ENCODE data around the gene SLC17A7. TPM values are rescaled to one million over a fixed set of nuclear protein-coding genes. Genes with fewer than 3 reads are reported as not detected.

Gene SLC17A7
- total RNA-seq, 2 experiments from 2014 or later, result 0.23 TPM; not detected in 1

- ChIA-PET POLR2A (no interaction called here), CTCF (interaction anchor here (1.1 to 2.2 kb wide), 5 partner anchors 8 to 157 kb away, joined by 3 to 14 read pairs (median 3); no protein-coding TSS in a partner anchor)
- DNase-seq (no peak), ATAC-seq (no peak)
- intact Hi-C loops (cut with micrococcal nuclease), result no loop called here
- Mint-ChIP-seq H3K27me3 (peaks cover 5% of the 10 kb centered on the region), H3K9me3 (peaks cover 3% of the 10 kb centered on the region), H3K4me1 (ENCODE audit: low read depth) (peaks cover 2% of the 10 kb centered on the region), H3K27ac (no peak overlapping the region), H3K36me3 (ENCODE audit: low read depth) (peaks cover 2% of the 10 kb centered on the region), H3K4me3 (no peak overlapping the region)
- TF ChIP-seq, protein P1, sequence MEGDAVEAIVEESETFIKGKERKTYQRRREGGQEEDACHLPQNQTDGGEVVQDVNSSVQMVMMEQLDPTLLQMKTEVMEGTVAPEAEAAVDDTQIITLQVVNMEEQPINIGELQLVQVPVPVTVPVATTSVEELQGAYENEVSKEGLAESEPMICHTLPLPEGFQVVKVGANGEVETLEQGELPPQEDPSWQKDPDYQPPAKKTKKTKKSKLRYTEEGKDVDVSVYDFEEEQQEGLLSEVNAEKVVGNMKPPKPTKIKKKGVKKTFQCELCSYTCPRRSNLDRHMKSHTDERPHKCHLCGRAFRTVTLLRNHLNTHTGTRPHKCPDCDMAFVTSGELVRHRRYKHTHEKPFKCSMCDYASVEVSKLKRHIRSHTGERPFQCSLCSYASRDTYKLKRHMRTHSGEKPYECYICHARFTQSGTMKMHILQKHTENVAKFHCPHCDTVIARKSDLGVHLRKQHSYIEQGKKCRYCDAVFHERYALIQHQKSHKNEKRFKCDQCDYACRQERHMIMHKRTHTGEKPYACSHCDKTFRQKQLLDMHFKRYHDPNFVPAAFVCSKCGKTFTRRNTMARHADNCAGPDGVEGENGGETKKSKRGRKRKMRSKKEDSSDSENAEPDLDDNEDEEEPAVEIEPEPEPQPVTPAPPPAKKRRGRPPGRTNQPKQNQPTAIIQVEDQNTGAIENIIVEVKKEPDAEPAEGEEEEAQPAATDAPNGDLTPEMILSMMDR (IDR thresholded peaks at IDR 0.05), result no peak
Measured at GRCh38 chr19:49383599-49383998, 57.7 kb downstream of the SLC17A7 start.

- H3K36me3 Mint-ChIP-seq (ENCODE audit: low read depth), result peaks cover 2% of the 10 kb centered on the region
- TF ChIP-seq, protein P1 (IDR thresholded peaks at IDR 0.05), result no peak
- CTCF ChIA-PET, result interaction anchor here (1.3 to 2.2 kb wide), 3 partner anchors 9 to 157 kb away, joined by 3 to 14 read pairs (median 6); no protein-coding TSS in a partner anchor
- no peak for ATAC-seq
- H3K27me3 Mint-ChIP-seq, result peaks cover 5% of the 10 kb centered on the region
- H3K4me3 Mint-ChIP-seq, result no peak overlapping the region
- POLR2A ChIA-PET, result no interaction called here
- H3K27ac Mint-ChIP-seq, result no peak overlapping the region
- no peak for DNase-seq
- intact Hi-C loops (cut with micrococcal nuclease), result no loop called here
- H3K9me3 Mint-ChIP-seq, result peaks cover 3% of the 10 kb centered on the region
- H3K4me1 Mint-ChIP-seq (ENCODE audit: low read depth), result peaks cover 2% of the 10 kb centered on the region
Measured at GRCh38 chr19:49382639-49383038, 58.7 kb downstream of the SLC17A7 start.

DNA sequence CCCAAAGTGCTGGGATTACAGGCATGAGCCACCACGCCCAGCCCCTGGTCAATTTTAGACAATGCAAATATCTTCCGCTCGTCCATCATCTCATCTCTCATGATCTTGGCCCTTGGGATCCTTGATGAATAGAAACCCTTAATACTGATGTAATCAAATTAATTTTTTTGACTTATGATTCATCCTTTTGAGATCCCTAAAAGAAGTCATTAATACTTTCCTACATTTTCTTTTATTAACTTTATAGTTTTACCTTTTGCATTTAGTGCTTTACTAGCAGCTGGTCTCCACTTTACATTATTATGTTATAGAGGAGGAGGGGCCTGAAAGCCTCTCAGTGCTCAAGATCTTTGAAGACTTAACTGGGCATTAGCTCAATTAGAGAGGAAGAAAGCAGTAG lies 60.9 kb downstream of the SLC17A7 start:
- intact Hi-C loops (cut with micrococcal nuclease), result no loop called here
- TF ChIP-seq, protein P1 (IDR thresholded peaks at IDR 0.05), result no peak
- DNase-seq (no peak), ATAC-seq (no peak)
- no peak overlapping the region for H3K4me3 Mint-ChIP-seq
- ChIA-PET POLR2A (interaction anchor here (0.6 kb wide), 1 partner anchor 13 kb away, joined by 3 read pairs; no protein-coding TSS in a partner anchor), CTCF (interaction anchor here (0.8 to 2.1 kb wide), 5 partner anchors 11 to 114 kb away, joined by 3 to 9 read pairs (median 4); no protein-coding TSS in a partner anchor)
- H3K36me3 Mint-ChIP-seq (ENCODE audit: low read depth), result peaks cover 2% of the 10 kb centered on the region
- no peak overlapping the region for H3K27ac Mint-ChIP-seq
- no peaks in the 10 kb centered on the region for H3K4me1 Mint-ChIP-seq (ENCODE audit: low read depth)
- peaks cover 5% of the 10 kb centered on the region for H3K27me3 Mint-ChIP-seq
- peaks cover 3% of the 10 kb centered on the region for H3K9me3 Mint-ChIP-seq

Other genes with a start within 250 kb of the SLC17A7 start
- 1 to 10 TPM in 1 of 2 experiments, under 1 TPM in 1; 0.61 to 1.1 TPM for gene SLC6A16, start 116.3 kb downstream of the SLC17A7 start, total RNA-seq
- gene CD37, start 106.1 kb downstream of the SLC17A7 start, total RNA-seq, result 100 to 1,000 TPM; 131 to 137 TPM
- gene TEAD2, start 79.1 kb downstream of the SLC17A7 start, total RNA-seq, result not detected
- not detected for gene DKKL1, start 77.7 kb downstream of the SLC17A7 start, total RNA-seq
- under 1 TPM in 1 of 2 experiments, not detected in 1; 0.95 TPM for gene KASH5, start 53.3 kb downstream of the SLC17A7 start, total RNA-seq
- not detected for gene PTH2, start 18.1 kb downstream of the SLC17A7 start, total RNA-seq
- not detected for gene GFY, start 16.1 kb downstream of the SLC17A7 start, total RNA-seq
- gene PIH1D1, start 10.3 kb upstream of the SLC17A7 start, total RNA-seq, result 100 to 1,000 TPM; 124 to 126 TPM
- 10 to 100 TPM; 24.6 to 24.8 TPM for gene ALDH16A1, start 11.7 kb upstream of the SLC17A7 start, total RNA-seq
- gene FLT3LG, start 32.7 kb upstream of the SLC17A7 start, total RNA-seq, result 10 to 100 TPM; 57.7 to 61.2 TPM
- 1,000 to 10,000 TPM; 4,285 to 4,329 TPM for gene RPL13A, start 46.1 kb upstream of the SLC17A7 start, total RNA-seq
- gene RPS11, start 54.9 kb upstream of the SLC17A7 start, total RNA-seq, result 1,000 to 10,000 TPM; 3,251 to 3,427 TPM
- 10 to 100 TPM; 13.1 to 13.6 TPM for gene FCGRT, start 71.1 kb upstream of the SLC17A7 start, total RNA-seq
- gene RCN3, start 86.5 kb upstream of the SLC17A7 start, total RNA-seq, result 1 to 10 TPM; 4.2 to 5.9 TPM
- gene NOSIP, start 139.0 kb upstream of the SLC17A7 start, total RNA-seq, result 10 to 100 TPM; 75.6 to 79.4 TPM
- gene PRRG2, start 139.8 kb upstream of the SLC17A7 start, total RNA-seq, result 1 to 10 TPM; 1.5 TPM
- 10 to 100 TPM; 16.0 to 17.8 TPM for gene PRR12, start 149.7 kb upstream of the SLC17A7 start, total RNA-seq
- 1 to 10 TPM; 6.3 to 7.1 TPM for gene RRAS, start 198.6 kb upstream of the SLC17A7 start, total RNA-seq
- gene SCAF1, start 200.7 kb upstream of the SLC17A7 start, total RNA-seq, result 10 to 100 TPM; 54.5 to 57.2 TPM
- 100 to 1,000 TPM in 1 of 2 experiments, 10 to 100 TPM in 1; 90.8 to 108 TPM for gene IRF3, start 224.3 kb upstream of the SLC17A7 start, total RNA-seq
- 10 to 100 TPM; 63.4 to 64.6 TPM for gene BCL2L12, start 224.4 kb upstream of the SLC17A7 start, total RNA-seq
- 100 to 1,000 TPM; 419 to 437 TPM for gene PRMT1, start 235.7 kb upstream of the SLC17A7 start, total RNA-seq
- gene ADM5, start 248.1 kb upstream of the SLC17A7 start, total RNA-seq, result 1 to 10 TPM; 5.2 to 6.2 TPM
- 1 to 10 TPM in 1 of 2 experiments, under 1 TPM in 1; 0.69 to 1.0 TPM for gene CPT1C, start 249.6 kb upstream of the SLC17A7 start, total RNA-seq